GM23338 (cell line): ENCODE results near the gene DCST2. TPM values are rescaled to one million over a fixed set of nuclear protein-coding genes. Genes with fewer than 3 reads are reported as not detected.

Source experiments
- ATAC-seq: fragments of 200-7000 bp; cut with Tn5 transposase; 3 replicates; pipeline ENCODE4 v1.9.1; 2020
- DNase-seq: peaks from one replicate; pipeline ENCODE4 v3.0.0-alpha.2; 2015; ENCODE audit warnings: low spot score
- H2AFZ ChIP-seq: fragments of 200-600 bp; sonication (generic); 2 replicates; pipeline ENCODE4 v1.8.0; 2016; ENCODE audit warnings: antibody characterized with exemption, mild to moderate bottlenecking, moderate library complexity
- H3F3A ChIP-seq: fragments of 200-600 bp; sonication (generic); replicated peaks from 2 replicates; pipeline ENCODE4 v1.8.0; 2017; ENCODE audit warnings: antibody characterized with exemption, mixed run types, low read depth
- H3K27ac ChIP-seq: fragments of 200-600 bp; sonication (generic); 2 replicates; pipeline ENCODE4 v1.6.1; 2016; ENCODE audit warnings: low read depth
- H3K27me3 ChIP-seq: fragments of 200-600 bp; sonication (generic); 2 replicates; pipeline ENCODE4 v1.8.0; 2016; ENCODE audit warnings: mild to moderate bottlenecking, mixed run types, moderate library complexity; ENCODE audit not compliant: insufficient read depth
- H3K36me3 ChIP-seq: fragments of 200-600 bp; sonication (generic); 2 replicates; pipeline ENCODE4 v1.8.0; 2016; ENCODE audit warnings: mild to moderate bottlenecking; ENCODE audit not compliant: insufficient read depth
- H3K4me1 ChIP-seq: fragments of 200-600 bp; sonication (generic); 2 replicates; pipeline ENCODE4 v1.8.0; 2016; ENCODE audit warnings: mild to moderate bottlenecking, moderate library complexity; ENCODE audit not compliant: insufficient read depth
- H3K4me2 ChIP-seq: fragments of 200-600 bp; sonication (generic); 2 replicates; pipeline ENCODE4 v1.7.1; 2017; ENCODE audit warnings: mixed run types
- H3K4me3 ChIP-seq: fragments of 200-600 bp; sonication (generic); 2 replicates; pipeline ENCODE4 v1.6.1; 2016; ENCODE audit warnings: mixed run types
- H3K79me2 ChIP-seq: fragments of 200-600 bp; sonication (generic); replicated peaks from 2 replicates; pipeline ENCODE4 v1.8.0; 2017; ENCODE audit warnings: mild to moderate bottlenecking; ENCODE audit not compliant: insufficient read depth
- H3K9me2 ChIP-seq: fragments of 200-600 bp; sonication (generic); 2 replicates; pipeline ENCODE4 v1.8.0; 2017; ENCODE audit not compliant: insufficient read depth
- H4K20me1 ChIP-seq: fragments of 200-600 bp; sonication (generic); replicated peaks from 2 replicates; pipeline ENCODE4 v1.8.0; 2017; ENCODE audit warnings: mild to moderate bottlenecking; ENCODE audit not compliant: insufficient read depth
- H3K27ac Mint-ChIP-seq: 2 replicates; pipeline ENCODE4 v1.8.0; 2020; ENCODE audit warnings: inconsistent platforms, mild to moderate bottlenecking, moderate library complexity, mixed read lengths
- H3K27me3 Mint-ChIP-seq: 3 replicates; pipeline ENCODE4 v1.8.0; 2022; ENCODE audit warnings: low read depth, mild to moderate bottlenecking, moderate library complexity, mixed read lengths, inconsistent platforms; ENCODE audit not compliant: insufficient read depth, poor library complexity
- H3K36me3 Mint-ChIP-seq: 3 replicates; pipeline ENCODE4 v1.8.0; 2021; ENCODE audit warnings: low read depth, mild to moderate bottlenecking, inconsistent platforms, moderate library complexity, mixed read lengths
- H3K4me1 Mint-ChIP-seq: 3 replicates; pipeline ENCODE4 v1.8.0; 2020; ENCODE audit warnings: mild to moderate bottlenecking, inconsistent platforms, mixed read lengths
- H3K4me3 Mint-ChIP-seq: 3 replicates; pipeline ENCODE4 v1.8.0; 2021; ENCODE audit warnings: moderate library complexity, mild to moderate bottlenecking, inconsistent platforms, mixed read lengths
- H3K9me3 Mint-ChIP-seq: 3 replicates; pipeline ENCODE4 v1.8.0; 2020; ENCODE audit warnings: moderate library complexity, mild to moderate bottlenecking, inconsistent platforms, mixed read lengths
- CREB1 ChIP-seq: fragments of 250-450 bp; sonication (Bioruptor Pico); IDR thresholded peaks from 2 replicates; pipeline ENCODE4 v1.5.0; 2020; ENCODE audit warnings: low read depth, mild to moderate bottlenecking, moderate library complexity
- ETS1 ChIP-seq: IDR thresholded peaks from 2 replicates; pipeline ENCODE4 v1.6.1; 2016; ENCODE audit warnings: antibody characterized with exemption
- EZH2 ChIP-seq: fragments of 200-600 bp; sonication (generic); IDR thresholded peaks from one replicate; pipeline ENCODE4 v1.8.0; 2017; ENCODE audit warnings: antibody characterized with exemption, mild to moderate bottlenecking, low read depth; ENCODE audit not compliant: unreplicated experiment
- NANOG ChIP-seq: IDR thresholded peaks from 2 replicates; pipeline ENCODE4 v1.6.1; 2016; ENCODE audit warnings: antibody characterized with exemption, borderline replicate concordance
- POLR2AphosphoS5 ChIP-seq: IDR thresholded peaks from 2 replicates; pipeline ENCODE4 v1.6.1; 2016; ENCODE audit warnings: antibody characterized with exemption, low read depth
- ZNF114 ChIP-seq: fragments of 250-450 bp; sonication (Bioruptor Pico); IDR thresholded peaks from 2 replicates; pipeline ENCODE4 v1.5.0; 2020; ENCODE audit warnings: mild to moderate bottlenecking, moderate library complexity
- ZNF331 ChIP-seq: fragments of 250-450 bp; sonication (Bioruptor Pico); IDR thresholded peaks from 2 replicates; pipeline ENCODE4 v1.5.0; 2020; ENCODE audit warnings: low read depth, mild to moderate bottlenecking, moderate library complexity
- ZNF462 ChIP-seq: fragments of 250-450 bp; sonication (Bioruptor Pico); IDR thresholded peaks from 2 replicates; pipeline ENCODE4 v1.5.0; 2020; ENCODE audit warnings: mild to moderate bottlenecking, moderate library complexity
- long read RNA-seq: library from polyadenylated mRNA; unstranded; transcript quantifications from one replicate; pipeline ENCODE4 v2.0.0, GENCODE V29; 2020; ENCODE audit not compliant: unreplicated experiment
- polyA plus RNA-seq: library from polyadenylated mRNA; unstranded; fragments of >200 nt; fragmentation: Nextera tagmentation; extraction: Ambion mirVana; gene quantifications from 2 replicates; pipeline ENCODE4 v1.2.1, GENCODE V29; 2016
- total RNA-seq: library from RNA; depleted of rRNA; stranded (reverse); fragments of >200 nt; shearing (Covaris generic); gene quantifications from 2 replicates; pipeline ENCODE4 v1.2.3, GENCODE V29; 2014; rRNA removed

The DCST2 gene
- total RNA-seq: not detected in 2 replicates
- 0.28 and 0.78 TPM in 2 replicates for polyA plus RNA-seq
- long read RNA-seq: 0 reads

- H3K9me3 Mint-ChIP-seq: no peaks in the 10 kb centered on the region
- H3K27me3 Mint-ChIP-seq: peaks cover 10% of the 10 kb centered on the region
- H3F3A ChIP-seq: no peaks in the 10 kb centered on the region
- DNase-seq: no peak
- H3K9me2 ChIP-seq: no peaks in the 10 kb centered on the region
- H3K27me3 ChIP-seq: no peaks in the 10 kb centered on the region
- TF ChIP-seq EZH2 (no peak), ZNF114 (CRISPR knock-in tag) (no peak), POLR2AphosphoS5 (no peak), ETS1 (no peak), ZNF462 (CRISPR knock-in tag) (no peak), NANOG (no peak), CREB1 (CRISPR knock-in tag) (no peak), ZNF331 (CRISPR knock-in tag) (no peak)
- no peak within 1 kb of the TSS for H3K4me3 ChIP-seq
- ATAC-seq: no peak
- no peak within 1 kb of the TSS for H3K27ac ChIP-seq
- no peaks in the 10 kb centered on the region for H3K4me1 ChIP-seq
- no peak within 1 kb of the TSS for H3K27ac Mint-ChIP-seq
- H3K79me2 ChIP-seq: no peaks in the 10 kb centered on the region
- H3K36me3 ChIP-seq: no peaks in the 10 kb centered on the region
- no peaks in the 10 kb centered on the region for H4K20me1 ChIP-seq
- no peaks in the 10 kb centered on the region for H3K36me3 Mint-ChIP-seq
- no peak within 1 kb of the TSS for H3K4me2 ChIP-seq
- peaks cover 5% of the 10 kb centered on the region; the same call in 1 of the 3 replicates for H3K4me1 Mint-ChIP-seq
- no peak within 1 kb of the TSS for H2AFZ ChIP-seq
- no peak within 1 kb of the TSS; the same call in 2 of the 3 replicates for H3K4me3 Mint-ChIP-seq
Observed at GRCh38 chr1:155033524-155033923, at the start of gene DCST2, which contains the start of gene DCST1. DCST2 (minus strand) TSS chr1:155033781; CDS start chr1:155033701, 80 bp downstream. DCST1 (plus strand) TSS chr1:155033824; CDS start chr1:155034037, 213 bp downstream.
